NCI-H526 (cell line): ENCODE data around the gene RTP2.
A peak's percentile ranks its signal among the peaks of the same experiment; 100 is the strongest.

Experiments
- DNase-seq, 2 experiments: peaks; one replicate each; lab custom pipeline; 2025; lab: John Stamatoyannopoulos, UW

Gene RTP2

GRCh38 chr3:187702507-187703033 lies at the start of gene RTP2:
Gene RTP2, minus strand, starts transcription at chr3:187702557. Its CDS starts 429 bp downstream, at chr3:187702128.
- DNase-seq: peak; percentile 36 to 46

GRCh38 chr3:187750513-187751123 lies 48.3 kb upstream of the RTP2 start:
- DNase-seq: peak in 1 of 2 experiments; percentile 29

GRCh38 chr3:187750006-187750512 lies 47.7 kb upstream of the RTP2 start:
- DNase-seq: peak; percentile 79 to 85

- DNase-seq: peak; percentile 53 to 86
These were observed 45.7 kb upstream of the RTP2 start for GRCh38 chr3:187748050-187748481.

- DNase-seq: no peak
These were observed 45.1 kb upstream of the RTP2 start for GRCh38 chr3:187747506-187747905.

GRCh38 chr3:187746442-187747281 lies 44.3 kb upstream of the RTP2 start:
- DNase-seq: peak in 1 of 2 experiments; percentile 15

GRCh38 chr3:187746059-187746441 lies 43.7 kb upstream of the RTP2 start:
- DNase-seq: no peak

- DNase-seq: peak; percentile 82 to 93
These were observed 43.1 kb upstream of the RTP2 start, which contains the start of gene BCL6 for GRCh38 chr3:187745201-187746058. Gene BCL6, minus strand, starts transcription at chr3:187745468. Its CDS starts 11,775 bp downstream, at chr3:187733693.

- DNase-seq: peak; percentile 29 to 72
These were observed 42.1 kb upstream of the RTP2 start for GRCh38 chr3:187744169-187745151.

- peak in 1 of 2 experiments; percentile 36 for DNase-seq
These were observed 41.1 kb upstream of the RTP2 start for GRCh38 chr3:187743195-187744141.

- no peak for DNase-seq
These were observed 40.2 kb upstream of the RTP2 start for GRCh38 chr3:187742351-187743171.

- peak; percentile 31 to 77 for DNase-seq
These were observed 39.3 kb upstream of the RTP2 start for GRCh38 chr3:187741403-187742350.

GRCh38 chr3:187740421-187741399 lies 38.4 kb upstream of the RTP2 start:
- DNase-seq: peak in 1 of 2 experiments; percentile 57

- DNase-seq: peak; percentile 41 to 75
These were observed 37.4 kb upstream of the RTP2 start for GRCh38 chr3:187739561-187740332.

GRCh38 chr3:187739094-187739560 lies 36.8 kb upstream of the RTP2 start:
- no peak for DNase-seq
